K562 (cell line): Measurements from ENCODE around the gene USP32. TPM values are rescaled to one million over a fixed set of nuclear protein-coding genes. Genes with fewer than 3 reads are reported as not detected.
A peak's percentile ranks its signal among the peaks of the same experiment; 100 is the strongest.

Experiments
- CLOCK ChIP-seq: fragments of 250-450 bp; sonication (Bioruptor Pico); IDR thresholded peaks from 2 replicates; pipeline ENCODE4 v1.4.0; 2020; ENCODE audit warnings: mild to moderate bottlenecking, moderate library complexity, borderline replicate concordance
- EP300 ChIP-seq: IDR thresholded peaks from 2 replicates; pipeline ENCODE4 v1.6.1; 2012; ENCODE audit warnings: low read length, improper control_type of control experiment
- FOXJ3 ChIP-seq: sonication (generic); formaldehyde crosslinking; IDR thresholded peaks from 2 replicates; pipeline ENCODE4 v1.4.0; 2020; ENCODE audit warnings: mild to moderate bottlenecking, missing genetic modification reagents
- HDAC3 ChIP-seq: fragments of 450-650 bp; IDR thresholded peaks from 2 replicates; pipeline ENCODE4 v1.6.1; 2018; ENCODE audit warnings: borderline replicate concordance, mild to moderate bottlenecking, moderate library complexity; ENCODE audit not compliant: partially characterized antibody
- HMG20A ChIP-seq: fragments of 450-650 bp; formaldehyde crosslinking; conservative IDR thresholded peaks from 2 replicates; pipeline ENCODE4 v1.4.0; 2020; ENCODE audit warnings: mild to moderate bottlenecking, mixed read lengths
- MTF1 ChIP-seq: fragments of 250-450 bp; sonication (Bioruptor Pico); IDR thresholded peaks from 2 replicates; pipeline ENCODE4 v1.9.0; 2021; ENCODE audit warnings: moderate library complexity, mild to moderate bottlenecking, inconsistent platforms, borderline replicate concordance
- PHTF2 ChIP-seq: fragments of 250-450 bp; sonication (Bioruptor Pico); IDR thresholded peaks from 2 replicates; pipeline ENCODE4 v1.5.0; 2021; ENCODE audit warnings: mild to moderate bottlenecking
- PYGO2 ChIP-seq: fragments of 450-650 bp; IDR thresholded peaks from 2 replicates; pipeline ENCODE4 v1.6.1; 2016; ENCODE audit warnings: mild to moderate bottlenecking, missing genetic modification characterization, moderate library complexity, missing compliant biosample characterization
- SAFB2 ChIP-seq: fragments of 200-400 bp; formaldehyde crosslinking; IDR thresholded peaks from 2 replicates; pipeline ENCODE4 v1.6.1; 2018; ENCODE audit warnings: borderline replicate concordance, low read length, low read depth, moderate library complexity; ENCODE audit not compliant: severe bottlenecking
- SMARCC2 ChIP-seq: fragments of 450-650 bp; IDR thresholded peaks from 2 replicates; pipeline ENCODE4 v1.6.1; 2017; ENCODE audit warnings: antibody characterized with exemption, moderate library complexity, mild to moderate bottlenecking, low read depth
- SMC3 ChIP-seq: conservative IDR thresholded peaks from 2 replicates; pipeline ENCODE4 v1.6.1; 2011; ENCODE audit warnings: low read depth, low read length, improper control_type of control experiment; ENCODE audit not compliant: insufficient read depth
- TBP ChIP-seq: optimal IDR thresholded peaks from 2 replicates; pipeline ENCODE3; 2011; ENCODE audit warnings: low read depth, low read length, improper control_type of control experiment
- TEAD2 ChIP-seq: fragments of 450-650 bp; IDR thresholded peaks from 2 replicates; pipeline ENCODE4 v1.6.1; 2016; ENCODE audit warnings: missing genetic modification characterization, control low read depth, missing compliant biosample characterization
- WHSC1 ChIP-seq: IDR thresholded peaks from one replicate; pipeline ENCODE4 v1.6.1; 2012; ENCODE audit warnings: low read length, control low read depth, inconsistent platforms
- XRCC4 ChIP-seq: IDR thresholded peaks from one replicate; pipeline ENCODE4 v1.6.1; 2011; ENCODE audit not compliant: insufficient read depth, insufficient read length; ENCODE audit errors: extremely low read depth
- ZBTB26 ChIP-seq: fragments of 450-650 bp; formaldehyde crosslinking; IDR thresholded peaks from 2 replicates; pipeline ENCODE4 v1.4.0; 2022; ENCODE audit warnings: missing genetic modification characterization
- ZNF280B ChIP-seq: fragments of 250-450 bp; sonication (Bioruptor Pico); IDR thresholded peaks from 2 replicates; pipeline ENCODE4 v1.5.1; 2021; ENCODE audit warnings: mild to moderate bottlenecking
- ZNF583 ChIP-seq: fragments of 250-450 bp; sonication (Bioruptor Pico); IDR thresholded peaks from 2 replicates; pipeline ENCODE4 v1.4.0; 2020
- ZNF586 ChIP-seq: fragments of 450-650 bp; formaldehyde crosslinking; conservative IDR thresholded peaks from 2 replicates; pipeline ENCODE4 v1.4.0; 2020; ENCODE audit warnings: mild to moderate bottlenecking, moderate library complexity
- ZZZ3 ChIP-seq: fragments of 450-650 bp; IDR thresholded peaks from 2 replicates; pipeline ENCODE4 v1.6.1; 2016; ENCODE audit warnings: antibody characterized with exemption, mild to moderate bottlenecking, moderate library complexity
- polyA plus RNA-seq, 8 experiments: library from polyadenylated mRNA; depleted of rRNA in 4 of 8; stranded (reverse) in 5 of 8; unstranded in 3 of 8; fragments of >200 nt; fragmentation: Nextera tagmentation in 2 of 8; fragmentation: Illumina TruSeq in 1 of 8; extraction: Ambion mirVana in 2 of 8; extraction: Trizol in 1 of 8; gene quantifications; 2 replicates each; pipeline versions ENCODE4 v1.2.1 to v1.2.3, GENCODE V29; 2011 to 2014; ENCODE audit warnings: inconsistent platforms in 1 of 8, missing spikeins in 1 of 8
- total RNA-seq, 7 experiments: library from RNA; depleted of rRNA in 6 of 7; stranded (reverse); fragments of >200 nt in 6 of 7; fragmentation: Illumina TruSeq in 2 of 7; extraction: Trizol in 2 of 7; gene quantifications; 2 replicates each; pipeline versions ENCODE4 v1.2.1 to v1.2.3, GENCODE V29; 2011 to 2021; ENCODE audit warnings: low replicate concordance in 1 of 7
- TF ChIP-seq, protein P1 (sequence below): sonication (generic); formaldehyde crosslinking; IDR thresholded peaks from 2 replicates; pipeline ENCODE4 v1.9.0; 2022; ENCODE audit warnings: mild to moderate bottlenecking, missing genetic modification reagents

USP32 gene
- total and polyA plus RNA-seq, 9 of the 15 experiments (the other 6 are each of a cell fraction or from before 2014, with no cell fraction given), result 18.0 to 69.3 (median 47.1) TPM

DNA sequence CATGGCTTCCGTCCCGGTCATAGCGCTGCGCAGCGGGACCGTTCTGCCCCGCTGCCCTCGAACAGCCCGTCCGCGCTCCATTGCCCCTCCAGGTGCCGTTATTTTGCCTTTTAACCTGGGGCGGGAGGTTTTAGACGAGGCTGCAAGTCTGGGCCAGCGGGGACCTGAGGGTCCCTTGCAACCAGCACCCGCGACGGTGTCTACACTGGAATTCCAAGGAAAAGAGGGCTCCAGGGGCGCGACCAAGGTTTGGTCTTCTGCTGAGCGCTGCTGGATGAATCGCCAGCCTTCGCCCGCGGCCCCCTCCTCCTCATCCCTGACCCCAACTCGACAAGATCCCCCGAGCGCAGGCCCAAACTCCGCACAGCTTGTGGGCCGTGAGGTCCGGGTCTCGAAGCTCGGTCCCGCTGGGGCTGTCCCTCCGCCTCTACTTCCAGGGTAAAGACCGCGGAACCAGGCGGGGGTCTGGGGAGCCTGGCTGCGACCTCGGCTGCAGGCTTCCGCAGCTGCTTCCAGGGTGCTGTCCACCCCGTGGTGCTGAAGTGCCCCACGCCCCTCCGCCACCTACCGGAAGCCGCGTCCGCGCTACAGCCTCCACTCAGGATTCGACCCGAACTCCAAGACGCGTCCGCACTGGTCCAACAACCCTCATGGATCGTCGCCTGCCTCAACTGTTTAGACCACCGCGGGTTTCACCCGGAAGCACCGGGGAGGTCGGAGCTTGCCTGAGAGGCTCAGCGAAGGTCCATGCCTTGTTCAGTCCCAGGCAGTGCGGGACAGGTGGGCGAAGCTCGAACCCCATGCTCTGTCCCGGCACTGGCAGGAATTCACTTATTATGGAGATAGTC lies 252.3 kb downstream of the USP32 start (continued):
- no peak for TF ChIP-seq ZNF280B (CRISPR knock-in tag)
- no peak for TF ChIP-seq PHTF2
- no peak for TF ChIP-seq TBP
- TF ChIP-seq ZBTB26 (CRISPR knock-in tag), result 0 out of 2 replicates have a peak, but pooled peaks have one; percentile 34
- TF ChIP-seq CLOCK (CRISPR knock-in tag), result no peak
- no peak for TF ChIP-seq SMARCC2
- TF ChIP-seq ZNF583 (CRISPR knock-in tag), result 0 out of 2 replicates have a peak, but pooled peaks have one; percentile 49
- TF ChIP-seq SMC3, result peak; percentile 54
- no peak for TF ChIP-seq HMG20A
- TF ChIP-seq ZZZ3, result no peak
- TF ChIP-seq EP300, result no peak
- no peak for TF ChIP-seq HDAC3
- no peak for TF ChIP-seq PYGO2 (tag)
- TF ChIP-seq TEAD2, result no peak
- no peak for TF ChIP-seq MTF1 (CRISPR knock-in tag)
- TF ChIP-seq, protein P1, sequence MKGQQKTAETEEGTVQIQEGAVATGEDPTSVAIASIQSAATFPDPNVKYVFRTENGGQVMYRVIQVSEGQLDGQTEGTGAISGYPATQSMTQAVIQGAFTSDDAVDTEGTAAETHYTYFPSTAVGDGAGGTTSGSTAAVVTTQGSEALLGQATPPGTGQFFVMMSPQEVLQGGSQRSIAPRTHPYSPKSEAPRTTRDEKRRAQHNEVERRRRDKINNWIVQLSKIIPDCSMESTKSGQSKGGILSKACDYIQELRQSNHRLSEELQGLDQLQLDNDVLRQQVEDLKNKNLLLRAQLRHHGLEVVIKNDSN (CRISPR knock-in tag), result peak; percentile 29; the same call in 1 of the 2 replicates
- TF ChIP-seq XRCC4, result no peak
- no peak for TF ChIP-seq WHSC1
- TF ChIP-seq FOXJ3 (CRISPR knock-in tag), result no peak
- no peak for TF ChIP-seq SAFB2
- no peak for TF ChIP-seq ZNF586 (CRISPR knock-in tag)
